ENCODE measurements around the gene KLF17.

GRCh38 chr1:44089371-44090048, 29.1 kb upstream of the KLF17 start:
- TF ChIP-seq REST (IDR thresholded peaks at IDR 0.05) = no peak
- TF ChIP-seq CTCF (IDR thresholded peaks at IDR 0.05; ENCODE audit: low read depth, low read length, missing input control) = no peak
- no peak for TF ChIP-seq JUND (IDR thresholded peaks at IDR 0.05)
- no peak for TF ChIP-seq SP1 (IDR thresholded peaks at IDR 0.05)
- no peak for TF ChIP-seq TAF1 (conservative IDR thresholded peaks at IDR 0.05)
- TF ChIP-seq RAD21 (IDR thresholded peaks at IDR 0.05) = no peak
- no peak for TF ChIP-seq GABPA (IDR thresholded peaks at IDR 0.05 in 1 of 2, conservative IDR thresholded peaks at IDR 0.05 in 1 of 2)
- TF ChIP-seq MAX (IDR thresholded peaks at IDR 0.05) = no peak
- no peak for TF ChIP-seq ATF3 (IDR thresholded peaks at IDR 0.05)
- TF ChIP-seq FOXA1 (IDR thresholded peaks at IDR 0.05) = no peak
